Tibial nerve (tissue), 4 donors: ENCODE results near the gene ISL1.

Experiments
- CTCF ChIP-seq, 5 experiments: fragments of 200-600 bp in 3 of 5; fragments of 450-650 bp in 2 of 5; sonication (generic) in 3 of 5; IDR thresholded peaks; one replicate each; pipeline ENCODE4 v1.5.1; 2016 to 2019; ENCODE audit warnings: antibody characterized with exemption in 5 of 5, mild to moderate bottlenecking in 3 of 5, moderate library complexity in 2 of 5
- EP300 ChIP-seq, 2 donors: sonication (generic); formaldehyde crosslinking; IDR thresholded peaks; one replicate each; pipeline ENCODE4 v1.6.1; 2017; ENCODE audit warnings: antibody characterized with exemption in 2 of 2, mild to moderate bottlenecking in 1 of 2
- POLR2A ChIP-seq, 2 donors: fragments of 450-650 bp; IDR thresholded peaks; one replicate each; pipeline ENCODE4 v1.6.1; 2017; ENCODE audit warnings: antibody characterized with exemption in 2 of 2, mild to moderate bottlenecking in 2 of 2, moderate library complexity in 2 of 2

GRCh38 chr5:51388488-51389287, 5.4 kb downstream of the ISL1 start:
- TF ChIP-seq CTCF (IDR thresholded peaks at IDR 0.05) (no peak), POLR2A (IDR thresholded peaks at IDR 0.05) (no peak), EP300 (IDR thresholded peaks at IDR 0.05) (no peak)
